DND-41 (cell line): ENCODE data around the gene CDK12.

Source experiments
- EZH2 ChIP-seq: IDR thresholded peaks from 3 replicates; pipeline ENCODE4 v1.6.1; 2012; ENCODE audit warnings: borderline replicate concordance, low read depth, mild to moderate bottlenecking, moderate library complexity, low read length, inconsistent platforms; ENCODE audit not compliant: severe bottlenecking
- TF ChIP-seq, protein P1 (sequence below): IDR thresholded peaks from 2 replicates; pipeline ENCODE4 v1.5.1; 2012; ENCODE audit warnings: borderline replicate concordance, low read length, moderate library complexity, mild to moderate bottlenecking; ENCODE audit not compliant: poor library complexity, severe bottlenecking; ENCODE audit errors: extremely low read depth

DNA sequence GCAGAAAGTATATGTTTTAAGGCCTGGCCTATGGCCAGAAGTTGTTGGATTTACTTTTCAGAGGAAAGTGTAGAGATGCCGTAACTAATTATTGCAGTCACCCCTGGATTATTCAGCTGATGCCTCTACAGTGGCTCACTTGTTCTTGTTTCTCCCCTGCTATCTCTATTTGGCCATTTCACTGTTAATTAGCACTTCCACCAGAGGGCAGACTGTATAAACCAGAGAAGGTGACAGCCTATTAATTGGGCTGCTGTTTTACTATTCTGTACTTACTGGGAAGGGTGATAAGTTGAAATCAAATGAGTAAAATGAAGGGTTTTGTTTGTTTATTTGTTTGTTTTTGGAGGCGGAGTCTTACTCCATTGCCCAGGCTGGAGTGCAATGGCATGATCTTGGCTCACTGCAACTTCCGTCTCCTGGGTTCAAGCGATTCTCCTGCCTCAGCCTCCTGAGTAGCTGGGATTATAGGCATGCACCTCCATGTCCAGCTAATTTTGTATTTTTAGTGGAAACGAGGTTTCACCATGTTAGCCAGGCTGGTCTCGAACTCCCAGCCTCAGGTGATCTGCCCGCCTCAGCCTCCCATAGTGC lies 66.0 kb downstream of the CDK12 start:
- TF ChIP-seq, protein P1, sequence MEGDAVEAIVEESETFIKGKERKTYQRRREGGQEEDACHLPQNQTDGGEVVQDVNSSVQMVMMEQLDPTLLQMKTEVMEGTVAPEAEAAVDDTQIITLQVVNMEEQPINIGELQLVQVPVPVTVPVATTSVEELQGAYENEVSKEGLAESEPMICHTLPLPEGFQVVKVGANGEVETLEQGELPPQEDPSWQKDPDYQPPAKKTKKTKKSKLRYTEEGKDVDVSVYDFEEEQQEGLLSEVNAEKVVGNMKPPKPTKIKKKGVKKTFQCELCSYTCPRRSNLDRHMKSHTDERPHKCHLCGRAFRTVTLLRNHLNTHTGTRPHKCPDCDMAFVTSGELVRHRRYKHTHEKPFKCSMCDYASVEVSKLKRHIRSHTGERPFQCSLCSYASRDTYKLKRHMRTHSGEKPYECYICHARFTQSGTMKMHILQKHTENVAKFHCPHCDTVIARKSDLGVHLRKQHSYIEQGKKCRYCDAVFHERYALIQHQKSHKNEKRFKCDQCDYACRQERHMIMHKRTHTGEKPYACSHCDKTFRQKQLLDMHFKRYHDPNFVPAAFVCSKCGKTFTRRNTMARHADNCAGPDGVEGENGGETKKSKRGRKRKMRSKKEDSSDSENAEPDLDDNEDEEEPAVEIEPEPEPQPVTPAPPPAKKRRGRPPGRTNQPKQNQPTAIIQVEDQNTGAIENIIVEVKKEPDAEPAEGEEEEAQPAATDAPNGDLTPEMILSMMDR = peak; percentile 64
- no peak for TF ChIP-seq EZH2
